NCI-H1105 treated with DMSO at 0.1 percent for 48 hours (cell line): ENCODE measurements around the gene GUCD1.

Experiments used
- DNase-seq: peaks from one replicate; lab custom pipeline; 2025; lab: John Stamatoyannopoulos, UW

GUCD1 gene

DNA sequence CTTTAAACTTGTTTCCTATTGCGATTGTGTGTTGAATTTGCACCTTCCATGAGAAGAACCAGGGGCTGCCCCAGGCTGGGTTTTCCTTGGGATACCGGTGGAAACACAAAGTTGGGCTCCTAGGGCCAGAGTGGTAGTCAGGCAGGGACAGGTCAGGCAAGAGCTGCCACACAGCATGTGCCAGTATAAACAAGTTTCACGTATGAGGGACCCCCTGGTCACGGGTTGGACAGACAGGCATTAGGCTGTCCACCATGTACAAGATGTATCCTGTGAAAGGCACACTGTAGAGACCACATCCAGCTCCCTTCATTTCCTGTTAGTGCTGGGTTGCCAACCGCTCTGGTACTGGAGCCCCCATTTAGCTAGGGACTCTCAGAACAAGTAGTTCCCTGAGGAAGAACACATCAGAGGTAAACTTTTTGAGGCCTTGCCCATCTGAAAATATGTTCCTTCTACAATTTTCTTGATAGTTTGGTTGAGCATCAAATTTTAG lies 51.0 kb downstream of the GUCD1 start:
- no peak for DNase-seq

DNA sequence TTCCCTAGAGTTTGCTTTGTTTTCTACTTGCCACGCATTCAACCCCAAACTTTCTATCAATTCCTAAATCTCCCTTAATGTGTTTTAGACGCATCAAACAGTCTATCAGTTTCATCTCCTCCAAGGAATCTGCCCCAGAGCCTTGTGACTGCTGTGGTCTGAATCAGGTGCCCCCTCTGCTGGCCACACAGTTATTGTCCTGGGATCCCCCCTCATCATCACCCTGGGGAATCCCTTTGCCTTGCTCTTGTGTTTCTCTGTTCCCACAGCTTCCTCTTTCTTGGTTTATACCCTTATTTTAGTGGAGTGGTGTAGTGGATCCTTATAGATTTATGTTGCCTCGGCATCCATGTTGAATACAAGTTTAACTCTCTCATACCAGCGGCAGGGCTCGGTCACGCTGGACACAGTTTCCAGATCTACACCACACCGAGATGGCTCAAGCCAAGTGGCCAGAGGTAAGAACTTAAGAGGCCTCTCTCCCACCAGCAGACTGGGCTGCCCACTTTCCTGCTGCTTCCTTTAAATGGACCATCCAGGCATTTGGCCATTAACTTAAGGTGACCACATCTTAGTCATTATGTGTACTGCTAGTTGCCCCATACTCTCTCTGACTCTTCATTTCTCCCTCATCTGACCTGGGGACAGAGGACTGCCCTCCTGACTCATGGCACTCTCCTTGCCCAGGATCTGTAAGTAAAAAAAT lies 51.6 kb downstream of the GUCD1 start:
- no peak for DNase-seq

DNA sequence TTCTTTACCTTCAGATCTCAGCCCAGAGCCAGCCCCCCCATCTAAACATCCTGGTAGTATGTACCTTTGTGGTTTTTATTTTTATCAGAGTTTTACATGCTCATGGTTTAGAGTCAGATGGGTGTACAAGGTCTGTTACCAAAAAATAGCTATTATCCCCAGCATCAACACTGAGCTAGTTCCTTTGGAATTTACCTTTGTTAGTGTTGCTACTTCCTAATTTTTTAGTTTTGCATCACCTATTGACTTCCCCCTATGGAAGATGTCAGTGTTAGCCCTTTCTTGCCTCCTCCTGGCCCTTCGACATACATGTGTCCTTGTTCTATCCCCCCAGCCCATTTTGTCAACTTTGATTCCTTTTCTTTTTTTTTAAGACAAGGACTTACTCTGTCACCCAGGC lies 52.4 kb downstream of the GUCD1 start:
- no peak for DNase-seq

DNA sequence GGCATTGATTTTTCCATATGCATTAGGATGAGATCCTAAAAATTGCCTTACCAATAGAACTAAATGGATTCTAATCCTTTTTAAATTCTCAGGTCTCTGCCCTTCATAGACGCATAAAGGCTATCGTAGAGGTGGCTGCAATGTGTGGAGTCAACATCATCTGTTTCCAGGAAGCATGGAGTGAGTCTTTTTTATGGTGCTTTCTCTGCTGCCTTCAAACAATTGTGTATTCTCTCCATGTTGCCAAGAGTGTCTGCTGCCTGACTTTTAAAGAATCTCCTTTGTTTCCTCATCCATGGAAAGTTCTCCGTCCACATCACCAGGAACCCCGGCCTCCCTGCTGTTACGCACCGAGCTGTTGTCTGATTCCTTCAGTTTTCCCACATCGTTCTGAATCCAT lies 52.9 kb downstream of the GUCD1 start:
- no peak for DNase-seq

DNA sequence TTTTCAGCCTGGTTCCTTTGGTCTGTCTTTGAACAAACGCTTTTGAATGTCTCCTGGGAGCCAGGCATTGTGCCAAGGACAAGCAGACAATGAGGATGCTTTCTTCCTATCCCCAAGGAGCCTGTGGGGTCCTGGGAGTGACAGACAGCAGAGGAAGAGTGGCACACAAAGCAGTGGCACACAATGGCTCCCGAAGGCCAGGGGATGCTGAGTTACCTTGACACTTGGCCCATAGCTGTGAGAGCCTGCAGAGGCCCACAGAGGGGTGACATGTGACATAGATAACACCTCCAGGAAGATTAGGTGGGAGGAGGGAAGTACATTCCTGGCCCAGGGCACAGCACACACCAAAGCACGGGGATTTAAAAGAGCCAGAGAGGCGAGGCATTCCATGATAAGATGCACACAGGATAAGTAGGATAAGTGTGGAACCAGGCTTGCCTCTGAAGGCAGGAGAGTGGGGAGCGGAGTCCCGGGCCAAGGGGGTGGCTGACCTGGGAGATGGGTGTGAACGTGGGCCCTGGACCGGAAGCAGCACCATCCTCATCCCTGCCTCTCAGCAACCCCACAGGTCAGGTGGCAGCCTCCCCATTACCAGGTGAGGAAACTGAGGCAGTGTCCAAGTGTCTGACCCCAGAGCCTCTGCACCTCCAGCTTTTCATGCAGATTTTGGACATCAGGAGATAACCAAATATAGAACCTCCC lies 53.5 kb downstream of the GUCD1 start:
- DNase-seq = no peak

DNA sequence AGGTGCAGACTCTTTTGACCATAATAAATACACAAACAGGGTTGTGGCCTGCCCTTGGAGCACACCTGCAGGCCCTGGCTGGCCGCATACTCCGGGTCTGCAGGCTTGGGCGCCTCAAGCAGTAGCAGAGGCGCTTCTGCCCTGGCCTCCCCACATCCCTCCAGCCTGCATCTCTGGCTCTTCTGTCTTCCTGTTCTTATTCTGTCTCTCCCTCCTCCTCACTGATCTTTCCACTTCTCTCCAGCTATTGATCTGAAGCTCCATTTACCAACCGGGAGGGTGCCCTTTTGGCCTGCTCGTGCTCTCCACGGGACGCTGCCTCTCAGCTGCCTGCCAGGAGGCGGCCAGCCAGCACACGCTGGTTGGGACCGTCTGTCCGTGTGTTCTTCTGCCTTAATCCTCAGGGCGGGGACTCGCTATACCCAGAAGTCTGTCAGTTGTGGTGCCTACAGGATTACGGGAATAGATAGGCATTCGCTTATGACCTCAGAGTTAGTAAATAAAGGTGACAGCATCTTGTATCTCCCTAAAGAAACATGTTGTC lies 54.6 kb downstream of the GUCD1 start:
- no peak for DNase-seq

DNA sequence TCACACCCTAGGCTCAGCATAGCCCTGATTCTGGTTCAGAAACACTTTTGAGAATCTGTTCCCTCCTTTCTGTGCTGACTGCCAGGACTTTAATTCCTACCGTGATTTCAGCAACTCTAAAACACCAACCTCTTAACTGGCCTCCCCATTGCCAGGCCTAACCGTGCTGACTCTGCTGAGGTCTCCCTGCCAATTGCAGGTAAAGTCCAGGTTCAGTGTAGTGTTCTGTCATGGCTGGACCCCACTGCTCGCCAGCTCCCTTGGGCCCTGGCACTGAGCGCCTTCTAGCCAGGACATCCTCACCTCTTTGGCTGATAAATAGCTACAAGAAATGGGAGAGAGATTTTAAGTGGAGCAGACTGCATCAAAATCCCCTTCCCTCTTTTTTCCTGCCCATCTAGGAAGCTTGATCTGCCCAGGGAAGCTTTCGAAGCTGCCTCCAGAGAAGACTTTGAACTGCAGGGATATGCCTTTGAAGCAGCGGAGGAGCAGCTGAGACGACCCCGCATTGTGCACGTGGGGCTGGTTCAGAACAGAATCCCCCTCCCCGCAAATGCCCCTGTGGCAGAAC lies 55.1 kb downstream of the GUCD1 start:
- no peak for DNase-seq

DNA sequence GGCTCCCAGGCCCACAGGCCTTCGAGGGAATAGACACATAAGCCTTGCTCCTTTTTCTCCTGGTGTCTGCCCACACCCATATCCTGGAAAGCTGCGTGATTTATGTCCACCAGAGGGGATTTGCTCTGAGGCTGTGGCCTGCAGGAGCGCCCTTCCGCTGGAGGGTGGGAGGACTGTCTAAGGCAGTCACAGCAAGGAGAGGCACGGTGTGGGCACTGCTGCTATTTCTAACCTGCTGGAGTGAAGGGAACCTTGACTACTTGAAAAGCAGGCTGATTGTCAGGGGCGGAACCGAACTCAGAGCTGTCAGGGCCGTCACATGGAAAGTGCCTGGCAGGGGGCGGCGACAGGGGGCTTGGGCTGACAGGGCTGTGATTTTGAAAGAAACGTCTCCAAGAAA lies 56.1 kb downstream of the GUCD1 start:
- DNase-seq = no peak

DNA sequence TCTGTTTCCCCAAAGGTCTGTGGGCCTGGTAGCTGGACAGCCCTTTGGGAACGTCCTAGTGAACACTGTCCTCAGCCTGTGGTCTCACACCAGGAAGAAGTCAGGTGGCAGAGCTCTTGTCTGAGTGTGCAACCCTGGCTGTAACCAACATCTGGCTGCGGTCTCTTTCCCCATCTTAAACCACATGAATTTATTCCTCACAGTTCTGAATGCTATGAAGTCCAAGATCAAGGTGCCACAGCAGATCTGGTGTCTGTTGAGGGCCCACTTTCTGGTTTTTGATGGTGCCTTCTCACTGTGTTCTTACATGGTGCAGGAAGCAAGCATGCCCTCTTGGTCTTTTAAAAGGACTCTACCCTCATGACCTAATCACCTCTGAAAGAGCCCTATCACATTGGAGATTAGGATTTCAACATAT lies 57.1 kb downstream of the GUCD1 start:
- no peak for DNase-seq

DNA sequence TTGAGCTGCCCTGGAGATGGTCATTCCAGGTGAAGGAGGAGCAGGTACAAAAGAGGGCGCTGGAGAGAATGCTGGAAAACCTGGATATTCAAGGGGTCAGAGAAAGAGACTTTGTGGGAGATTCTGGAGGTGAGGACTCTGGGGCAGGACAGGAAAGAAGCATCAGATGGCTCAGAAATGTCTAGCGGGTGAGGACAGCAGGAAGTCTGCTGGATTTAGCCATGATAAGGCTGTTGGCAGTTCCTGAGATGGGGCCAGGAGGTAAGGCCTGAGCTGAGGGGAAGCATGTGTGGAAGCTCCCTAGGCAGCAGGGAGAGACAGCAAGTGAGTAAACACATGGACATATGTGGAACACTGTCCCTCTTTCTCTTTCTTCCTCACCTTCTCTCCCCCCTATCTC lies 58.3 kb downstream of the GUCD1 start:
- no peak for DNase-seq

DNA sequence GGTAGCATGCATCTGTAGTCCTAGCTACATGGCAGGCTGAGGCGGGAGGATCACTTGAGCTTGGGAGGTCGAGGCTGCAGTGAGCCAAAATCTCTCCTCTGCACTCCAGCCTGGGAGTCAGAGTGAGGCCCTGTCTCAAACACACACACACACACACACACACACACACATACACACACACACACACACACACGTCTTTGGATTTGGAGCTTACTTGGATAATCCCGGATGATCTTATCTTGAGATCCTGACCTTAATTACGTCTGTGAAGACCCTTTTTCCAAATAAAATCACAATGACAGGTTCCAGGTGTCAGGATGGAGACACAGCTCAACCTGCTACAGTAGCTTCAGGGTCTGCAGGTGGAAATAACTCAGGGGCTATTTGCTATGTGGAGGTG lies 58.7 kb downstream of the GUCD1 start:
- no peak for DNase-seq

DNA sequence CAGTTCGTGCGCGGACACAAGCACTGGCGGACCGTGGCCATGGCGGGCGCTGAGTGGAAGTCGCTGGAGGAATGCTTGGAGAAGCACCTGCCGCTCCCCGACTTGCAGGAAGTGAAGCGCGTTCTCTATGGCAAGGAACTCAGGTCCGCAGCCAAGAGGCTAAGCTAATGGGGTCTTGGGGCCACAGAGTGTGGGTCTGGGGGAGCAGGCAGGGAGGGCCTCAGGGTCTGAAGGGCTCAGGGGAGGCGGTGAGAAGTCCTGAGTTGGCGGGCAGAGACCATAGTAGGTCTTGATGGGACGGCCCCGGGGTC lies 59.6 kb downstream of the GUCD1 start:
- DNase-seq = no peak

DNA sequence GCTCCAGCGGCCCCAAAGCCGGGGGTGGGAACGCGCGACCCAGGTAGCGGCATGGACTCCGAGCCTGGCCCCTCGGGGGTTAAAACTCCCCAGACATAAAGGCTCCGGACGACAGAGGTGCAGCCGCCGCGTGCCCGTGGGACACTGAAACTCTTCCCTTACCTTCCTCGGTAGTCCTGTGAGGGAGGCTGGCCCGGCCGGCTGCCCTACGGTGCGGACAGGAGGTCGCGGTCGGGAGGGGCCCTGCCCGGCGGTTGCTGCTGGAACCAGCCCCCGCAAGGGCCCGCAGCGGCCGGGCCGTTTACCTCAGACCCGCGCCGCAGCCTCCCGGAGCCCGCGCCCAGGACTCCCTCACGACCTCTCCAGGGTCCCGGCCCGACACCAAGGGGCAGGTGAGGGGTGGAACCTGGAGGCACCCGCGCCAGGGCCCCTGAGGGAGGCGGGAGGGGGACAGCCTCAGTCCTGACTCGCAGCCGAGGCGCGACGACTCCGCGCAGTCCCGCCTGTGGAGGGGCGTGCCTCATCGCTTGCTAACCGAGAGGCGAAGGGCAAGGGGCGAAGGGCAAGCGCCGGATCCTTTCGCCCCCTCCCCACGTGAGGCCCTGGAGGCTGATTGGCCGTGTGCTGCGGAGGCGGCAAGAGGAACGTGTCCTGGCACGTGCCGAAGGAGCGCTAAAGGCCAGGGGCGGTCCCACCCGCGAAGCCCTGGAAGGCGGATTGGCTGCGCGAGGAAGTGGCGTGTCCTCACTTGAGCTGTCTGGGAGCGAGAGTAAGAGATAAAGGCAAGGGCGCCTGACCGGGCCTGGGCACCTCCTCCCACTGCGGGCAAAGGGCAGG lies 60.2 kb downstream of the GUCD1 start, which contains the start of gene UPB1:
TSS of gene UPB1 (plus strand) at position 805 of the 837 bp plus-strand sequence. CDS start 72 bp downstream, outside the sequence.
- no peak for DNase-seq

DNA sequence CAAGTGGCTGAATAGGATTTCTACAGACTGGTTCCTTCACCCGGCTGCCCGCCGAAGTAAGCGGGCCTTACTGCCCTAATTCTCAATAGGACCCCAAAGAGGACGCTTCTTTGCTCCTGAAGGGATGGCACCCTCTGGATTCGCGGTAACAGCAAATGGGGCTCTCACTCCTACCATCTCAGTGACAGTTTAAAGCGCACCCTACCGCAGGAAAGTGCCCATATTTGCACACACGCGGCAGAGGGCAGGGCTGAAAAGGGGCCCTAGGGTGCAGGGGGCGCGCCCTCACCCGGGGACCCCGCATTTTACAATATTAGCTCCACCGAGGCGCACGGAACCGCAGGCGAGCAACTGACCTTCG lies 60.8 kb downstream of the GUCD1 start:
- DNase-seq = no peak

DNA sequence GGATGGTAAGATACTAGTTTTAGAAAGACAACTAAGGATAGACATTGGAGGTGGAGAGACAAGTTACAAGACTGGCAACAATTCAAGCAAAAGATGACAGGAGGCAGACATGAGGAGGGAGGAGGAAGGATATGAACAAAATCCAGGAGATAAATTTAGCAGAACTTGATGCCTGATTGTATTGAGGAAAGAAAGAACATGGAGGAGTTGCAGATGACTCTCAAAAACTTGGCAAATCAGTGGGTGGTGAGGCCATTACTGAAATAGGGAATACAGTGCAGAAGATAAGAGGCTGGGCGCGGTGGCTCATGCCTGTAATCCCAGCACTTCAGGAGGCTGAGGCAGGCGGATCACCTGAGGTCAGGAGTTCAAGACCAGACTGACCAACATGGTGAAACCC lies 62.5 kb downstream of the GUCD1 start:
- no peak for DNase-seq
